H1 (cell line): Measurements from ENCODE around the gene NAPA. TPM values are rescaled to one million over a fixed set of nuclear protein-coding genes. Genes with fewer than 3 reads are reported as not detected.

ENCODE experiments used
- CTCF ChIA-PET: fragments of 300-600 bp; sonication (Branson Sonifier 250); formaldehyde crosslinking; loops from one replicate; lab custom pipeline; 2021; ENCODE audit not compliant: partially characterized antibody; lab: Charles Lee
- POLR2A ChIA-PET: fragments of 300-600 bp; sonication (Branson Sonifier 250); formaldehyde crosslinking; loops from one replicate; lab custom pipeline; 2021; ENCODE audit warnings: inconsistent platforms; ENCODE audit not compliant: partially characterized antibody; lab: Charles Lee
- DNase-seq, 2 experiments: peaks; one replicate each; pipeline versions ENCODE4 v3.0.0 to v3.0.0-alpha.2; 2010 to 2022; ENCODE audit warnings: low spot score in 2 of 2, low read depth in 1 of 2, mixed read lengths in 1 of 2
- FAIRE-seq: peaks from 2 replicates; lab custom pipeline; 2011; peaks lifted over from hg19 to GRCh38; lab: Jason Lieb, UNC
- H2AFZ ChIP-seq: 2 replicates; pipeline ENCODE4 v1.8.1; 2012; ENCODE audit warnings: low read length, inconsistent platforms
- H2AK5ac ChIP-seq: 2 replicates; pipeline ENCODE4 v1.6.1; 2013; ENCODE audit warnings: low read depth, low read length
- H2BK120ac ChIP-seq: replicated peaks from 2 replicates; pipeline ENCODE3; 2013; ENCODE audit warnings: low read depth, low read length, inconsistent platforms
- H2BK12ac ChIP-seq: 2 replicates; pipeline ENCODE4 v1.6.1; 2013; ENCODE audit warnings: low read depth, low read length
- H2BK15ac ChIP-seq: 2 replicates; pipeline ENCODE4 v1.6.1; 2013; ENCODE audit warnings: low read length
- H2BK20ac ChIP-seq: 2 replicates; pipeline ENCODE4 v1.6.1; 2013; ENCODE audit warnings: low read length
- H2BK5ac ChIP-seq: 2 replicates; pipeline ENCODE4 v1.6.1; 2013; ENCODE audit warnings: low read depth, low read length
- H3K14ac ChIP-seq: 2 replicates; pipeline ENCODE4 v1.6.1; 2013; ENCODE audit warnings: inconsistent platforms; ENCODE audit not compliant: insufficient read length
- H3K18ac ChIP-seq: 2 replicates; pipeline ENCODE4 v1.6.1; 2013; ENCODE audit warnings: low read length; ENCODE audit errors: extremely low read depth
- H3K23ac ChIP-seq: 2 replicates; pipeline ENCODE4 v1.6.1; 2013; ENCODE audit warnings: inconsistent platforms; ENCODE audit not compliant: insufficient read length
- H3K23me2 ChIP-seq: 2 replicates; pipeline ENCODE4 v1.6.1; 2013; ENCODE audit warnings: low read depth, low read length
- H3K27ac ChIP-seq: 2 replicates; pipeline ENCODE4 v1.6.1; 2011; ENCODE audit warnings: low read depth, low read length, inconsistent platforms
- H3K27me3 ChIP-seq, 4 experiments: replicated peaks in 1 of 4; 1 replicate in 1 of 4; 2 replicates in 3 of 4; pipeline versions ENCODE4 v1.6.1 to v1.8.1; 2011 to 2013; ENCODE audit warnings: low read length in 3 of 4, mild to moderate bottlenecking in 3 of 4, inconsistent platforms in 2 of 4, mixed read lengths in 2 of 4, moderate library complexity in 1 of 4; ENCODE audit not compliant: control insufficient read depth in 3 of 4, insufficient read depth in 3 of 4; ENCODE audit errors: extremely low read depth in 1 of 4
- H3K36me3 ChIP-seq, 4 experiments: 2 replicates each; pipeline versions ENCODE4 v1.6.1 to v1.8.1; 2011 to 2013; ENCODE audit warnings: mild to moderate bottlenecking in 4 of 4, low read length in 3 of 4, moderate library complexity in 2 of 4, control low read depth in 1 of 4, inconsistent platforms in 1 of 4; ENCODE audit not compliant: insufficient read depth in 4 of 4, control insufficient read depth in 2 of 4
- H3K4ac ChIP-seq: replicated peaks from 2 replicates; pipeline ENCODE3; 2013; ENCODE audit warnings: low read length, low read depth, mixed read lengths, inconsistent platforms; ENCODE audit not compliant: insufficient read length
- H3K4me1 ChIP-seq, 4 experiments: replicated peaks in 1 of 4; 1 replicate in 1 of 4; 2 replicates in 3 of 4; pipeline versions ENCODE4 v1.6.1 to v1.8.1; 2011 to 2013; ENCODE audit warnings: low read length in 3 of 4, inconsistent platforms in 2 of 4, mixed read lengths in 1 of 4; ENCODE audit not compliant: insufficient read depth in 4 of 4, control insufficient read depth in 3 of 4
- H3K4me2 ChIP-seq, 2 experiments: 2 replicates each; pipeline versions ENCODE4 v1.6.1 to v1.8.1; 2011 to 2013; ENCODE audit warnings: low read depth in 2 of 2, low read length in 2 of 2, control low read depth in 1 of 2, inconsistent platforms in 1 of 2, mild to moderate bottlenecking in 1 of 2; ENCODE audit not compliant: insufficient read depth in 1 of 2
- H3K4me3 ChIP-seq, 4 experiments: fragments of 200-600, 300-600 bp in 1 of 4; sonication (generic), shearing (Covaris generic), sonication (Bioruptor Twin) in 1 of 4; 2 replicates each; pipeline versions ENCODE4 v1.5.1 to v1.8.1; 2011 to 2016; ENCODE audit warnings: low read length in 4 of 4, low read depth in 3 of 4, control low read depth in 2 of 4, inconsistent platforms in 2 of 4, mild to moderate bottlenecking in 2 of 4, mixed read lengths in 1 of 4, moderate library complexity in 1 of 4; ENCODE audit not compliant: insufficient read depth in 2 of 4; ENCODE audit errors: extremely low read depth in 1 of 4
- H3K56ac ChIP-seq: replicated peaks from 2 replicates; pipeline ENCODE3; 2013; ENCODE audit warnings: low read depth, mild to moderate bottlenecking, mixed read lengths, low read length, inconsistent platforms; ENCODE audit not compliant: insufficient read length
- H3K79me1 ChIP-seq: 2 replicates; pipeline ENCODE4 v1.6.1; 2013; ENCODE audit warnings: low read depth, low read length, control low read depth
- H3K79me2 ChIP-seq, 2 experiments: 2 replicates each; pipeline versions ENCODE4 v1.6.1 to v1.8.1; 2012 to 2013; ENCODE audit warnings: low read length in 2 of 2, mild to moderate bottlenecking in 2 of 2, inconsistent platforms in 1 of 2; ENCODE audit not compliant: insufficient read depth in 2 of 2, control insufficient read depth in 1 of 2
- H3K9ac ChIP-seq, 4 experiments: replicated peaks in 1 of 4; 1 replicate in 1 of 4; 2 replicates in 3 of 4; pipeline versions ENCODE4 v1.6.1 to v1.8.1; 2011 to 2013; ENCODE audit warnings: low read depth in 3 of 4, low read length in 3 of 4, control low read depth in 2 of 4, mild to moderate bottlenecking in 2 of 4, moderate library complexity in 2 of 4, inconsistent platforms in 1 of 4; ENCODE audit errors: extremely low read depth in 1 of 4
- H3K9me3 ChIP-seq, 2 experiments: 2 replicates each; pipeline versions ENCODE4 v1.6.1 to v1.8.1; 2012 to 2013; ENCODE audit warnings: mild to moderate bottlenecking in 2 of 2, moderate library complexity in 2 of 2, control low read depth in 1 of 2, inconsistent platforms in 1 of 2, low read depth in 1 of 2, low read length in 1 of 2, mixed read lengths in 1 of 2; ENCODE audit not compliant: insufficient read depth in 2 of 2
- H4K20me1 ChIP-seq, 2 experiments: replicated peaks in 1 of 2; 2 replicates each; pipeline versions ENCODE3 to v1.8.1; 2011 to 2013; ENCODE audit warnings: inconsistent platforms in 2 of 2, low read length in 2 of 2, mild to moderate bottlenecking in 1 of 2; ENCODE audit not compliant: insufficient read depth in 2 of 2, control insufficient read depth in 1 of 2
- H4K5ac ChIP-seq: 2 replicates; pipeline ENCODE4 v1.6.1; 2013; ENCODE audit warnings: low read length, low read depth, mixed read lengths, inconsistent platforms; ENCODE audit not compliant: insufficient read length
- H4K8ac ChIP-seq: 2 replicates; pipeline ENCODE4 v1.8.0; 2013; ENCODE audit warnings: mild to moderate bottlenecking, moderate library complexity, low read length, inconsistent platforms; ENCODE audit not compliant: insufficient read depth; ENCODE audit errors: extremely low read depth
- H4K91ac ChIP-seq: replicated peaks from 2 replicates; pipeline ENCODE3; 2013; ENCODE audit warnings: low read length, mixed read lengths, inconsistent platforms; ENCODE audit not compliant: insufficient read length
- BCL11A ChIP-seq, 2 experiments: IDR thresholded peaks; one replicate each; pipeline ENCODE4 v1.6.1; 2011; ENCODE audit warnings: low read depth in 2 of 2, low read length in 2 of 2, mild to moderate bottlenecking in 2 of 2
- BRCA1 ChIP-seq: IDR thresholded peaks from 2 replicates; pipeline ENCODE4 v1.6.1; 2012; ENCODE audit warnings: low read depth, low read length, improper control_type of control experiment
- CBX5 ChIP-seq: fragments of 300-800, 300-1000 bp; sonication (generic); IDR thresholded peaks from 2 replicates; pipeline ENCODE4 v1.7.1; 2016; ENCODE audit warnings: antibody characterized with exemption, low read length, low read depth
- E2F6 ChIP-seq: IDR thresholded peaks from 2 replicates; pipeline ENCODE4 v1.6.1; 2012; ENCODE audit warnings: inconsistent platforms
- GTF2F1 ChIP-seq: IDR thresholded peaks from 2 replicates; pipeline ENCODE4 v1.6.1; 2012; ENCODE audit warnings: low read depth, low read length, improper control_type of control experiment, borderline replicate concordance
- HDAC2 ChIP-seq, 2 experiments: fragments of 300-600 bp in 1 of 2; sonication (generic) in 1 of 2; IDR thresholded peaks; 2 replicates each; pipeline ENCODE4 v1.6.1; 2011 to 2012; ENCODE audit warnings: low read depth in 2 of 2, low read length in 2 of 2, mild to moderate bottlenecking in 2 of 2, moderate library complexity in 2 of 2, borderline replicate concordance in 1 of 2, inconsistent platforms in 1 of 2
- KDM1A ChIP-seq: fragments of 200-600, 300-600 bp; sonication (generic); IDR thresholded peaks from 2 replicates; pipeline ENCODE4 v1.7.1; 2016; ENCODE audit warnings: mild to moderate bottlenecking, low read length, borderline replicate concordance
- MAFK ChIP-seq: IDR thresholded peaks from 2 replicates; pipeline ENCODE4 v1.6.1; 2012; ENCODE audit warnings: low read depth, mild to moderate bottlenecking, improper control_type of control experiment, low read length
- POLR2AphosphoS5 ChIP-seq: IDR thresholded peaks from 2 replicates; pipeline ENCODE4 v1.6.1; 2011; ENCODE audit warnings: low read depth, low read length
- SAP30 ChIP-seq: fragments of 300-600 bp; sonication (generic); IDR thresholded peaks from 2 replicates; pipeline ENCODE4 v1.7.1; 2012; ENCODE audit warnings: low read length, moderate library complexity, mild to moderate bottlenecking, inconsistent platforms; ENCODE audit not compliant: insufficient read depth, insufficient replicate concordance
- TAF7 ChIP-seq: optimal IDR thresholded peaks from 2 replicates; pipeline ENCODE3; 2011; ENCODE audit warnings: low read depth, mild to moderate bottlenecking, inconsistent platforms, low read length, moderate library complexity, borderline replicate concordance
- ZNF274 ChIP-seq: IDR thresholded peaks from 2 replicates; pipeline ENCODE4 v1.7.0; 2012; ENCODE audit warnings: low read length, borderline replicate concordance; ENCODE audit errors: extremely low read depth
- WGBS, 2 experiments: shearing (Covaris generic) in 1 of 2; methylation state at CpG; one replicate each; pipeline versions ENCODE4 v1.1.6 to v1.1.7; 2013 to 2015; ENCODE audit warnings: low lambda C conversion rate in 2 of 2, mixed read lengths in 2 of 2, inconsistent platforms in 1 of 2, low coverage in 1 of 2, missing lambda C conversion rate in 1 of 2; ENCODE audit not compliant: insufficient replicate concordance in 2 of 2, insufficient coverage in 1 of 2, insufficient read length in 1 of 2; ENCODE audit errors: extremely low coverage in 1 of 2, missing lambda C conversion rate in 1 of 2; 5-methylcytosine and 5-hydroxymethylcytosine counted together
- polyA plus RNA-seq, 7 experiments: library from polyadenylated mRNA; depleted of rRNA in 3 of 7; stranded (reverse) in 5 of 7; unstranded in 2 of 7; fragments of >200 nt in 5 of 7; fragments of 200-250 nt in 2 of 7; gene quantifications; 1 replicate in 5 of 7; 2 replicates in 1 of 7; 4 replicates in 1 of 7; pipeline versions ENCODE4 v1.2.1 to v1.2.3, GENCODE V29; 2011 to 2013; ENCODE audit warnings: missing spikeins in 2 of 7, mixed read lengths in 2 of 7
- total RNA-seq: library from RNA; stranded (reverse); fragmentation: NEBNext Ultra II Directional; extraction: Animal tissue kit (Norgen Biotek cat#: 25700); gene quantifications from 2 replicates; pipeline ENCODE4 v1.2.1, GENCODE V29; 2021

The NAPA gene
- total and polyA plus RNA-seq, 2 of the 8 experiments (the other 6 are each of a cell fraction or from before 2014, with no cell fraction given), result 58.5 to 78.2 TPM

DNA sequence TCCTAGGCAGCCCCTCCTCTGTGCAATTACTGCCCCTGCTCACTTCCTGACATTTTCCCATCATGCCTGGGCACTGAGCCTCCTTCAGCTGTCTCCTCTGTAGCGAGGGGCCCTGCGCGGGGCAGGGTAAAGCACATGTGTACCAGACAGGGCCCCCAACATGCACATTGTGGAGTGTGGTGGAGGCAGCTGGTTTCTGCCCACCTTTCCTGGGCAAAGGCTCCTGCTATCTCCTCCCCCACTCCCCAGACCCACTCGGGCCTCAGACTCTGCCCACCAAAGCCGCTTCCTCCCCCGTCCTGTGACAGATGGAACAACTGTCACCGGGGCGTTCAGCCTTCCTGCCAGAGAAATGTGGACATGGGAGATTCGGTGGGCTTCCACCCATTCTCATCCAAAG lies 28.0 kb downstream of the NAPA start:
- Histone ChIP-seq H2AK5ac (no peak overlapping the region), H3K4me2 (no peak overlapping the region), H2BK120ac (no peak overlapping the region), H4K8ac (no peak overlapping the region), H2BK15ac (no peak overlapping the region), H3K9me3 (no peaks in the 10 kb centered on the region), H3K23me2 (peaks cover 12% of the 10 kb centered on the region; the same call in 1 of the 2 replicates), H2AFZ (no peak overlapping the region), H3K4me1 (peaks cover 0 to 4% (median under 1%) of the 10 kb centered on the region in 4 experiments; a peak in 2 of 7 replicates), H3K27me3 (no peaks in the 10 kb centered on the region), H3K14ac (no peak overlapping the region), H4K91ac (no peak overlapping the region), H2BK12ac (no peak overlapping the region), H4K5ac (no peak overlapping the region), H4K20me1 (peaks cover 0 to 9% of the 10 kb centered on the region in 2 experiments), H2BK5ac (no peak overlapping the region), H3K18ac (no peak overlapping the region), H3K23ac (no peak overlapping the region), H3K79me1 (no peaks in the 10 kb centered on the region), H3K36me3 (peaks cover 3 to 10% (median 5%) of the 10 kb centered on the region in 4 experiments; a peak in 4 of 8 replicates), H3K79me2 (no peaks in the 10 kb centered on the region), H3K27ac (no peak overlapping the region), H3K56ac (no peak overlapping the region), H3K4ac (no peak overlapping the region), H2BK20ac (no peak overlapping the region), H3K9ac (no peak overlapping the region), H3K4me3 (no peak overlapping the region)
- 87% methylated on average over 9 of the region's 9 CpGs; no CpG with 5 or more reads in 1 of the 2 experiments for WGBS, 2 experiments
- DNase-seq (no peak), FAIRE-seq (no peak)
- TF ChIP-seq KDM1A (no peak), HDAC2 (IDR thresholded peaks at IDR 0.05; ENCODE audit: borderline replicate concordance in 1 of 2, low read depth in 2 of 2, low read length in 2 of 2) (no peak), E2F6 (no peak), ZNF274 (no peak), POLR2AphosphoS5 (no peak), SAP30 (no peak), CBX5 (no peak), BRCA1 (no peak), MAFK (no peak), TAF7 (no peak), GTF2F1 (no peak), BCL11A (IDR thresholded peaks at IDR 0.05; ENCODE audit: low read depth in 2 of 2, low read length in 2 of 2) (no peak)
- CTCF ChIA-PET, result interaction anchor here (1.1 to 6.3 kb wide), 6 partner anchors 9 to 213 kb away, joined by 3 to 32 read pairs (median 6); no protein-coding TSS in a partner anchor
- POLR2A ChIA-PET, result interaction anchor here (0.6 to 5.0 kb wide), 3 partner anchors 10 to 66 kb away, joined by 3 to 55 read pairs (median 4); no protein-coding TSS in a partner anchor
